HG02571 (cell line): ENCODE data around the gene PRRG3.
"Not testable (repeated sequence)": the region's sequence is repeated elsewhere in the genome, so short reads cannot be mapped to it uniquely, and the experiment has no call there.

Experiments used
- ATAC-seq: cut with Tn5 transposase; IDR thresholded peaks from one replicate; pipeline ENCODE4 v1.9.1; 2021; ENCODE audit warnings: mild to moderate bottlenecking, moderate library complexity; ENCODE audit not compliant: unreplicated experiment

The PRRG3 gene

GRCh38 chrX:151694661-151695582 lies at the start of gene PRRG3:
Gene PRRG3 (plus strand): TSS chrX:151695458. CDS start chrX:151698815, 3,357 bp downstream.
- no peak for ATAC-seq

GRCh38 chrX:151675121-151675746 lies 20.0 kb upstream of the PRRG3 start:
- no peak for ATAC-seq

- ATAC-seq: no peak
Measured at GRCh38 chrX:151676196-151676595, 19.1 kb upstream of the PRRG3 start.

GRCh38 chrX:151679798-151680402 lies 15.4 kb upstream of the PRRG3 start:
- no peak for ATAC-seq

- ATAC-seq: peak; percentile 83
Measured at GRCh38 chrX:151680805-151681204, 14.5 kb upstream of the PRRG3 start.

- ATAC-seq: no peak
Measured at GRCh38 chrX:151687635-151688034, 7.6 kb upstream of the PRRG3 start.

- ATAC-seq: no peak
Measured at GRCh38 chrX:151688695-151689094, 6.6 kb upstream of the PRRG3 start.

GRCh38 chrX:151692825-151693224 lies 2.4 kb upstream of the PRRG3 start:
- ATAC-seq: no peak

- ATAC-seq: no peak
Measured at GRCh38 chrX:151694121-151694520, 1.1 kb upstream of the PRRG3 start.

GRCh38 chrX:151695583-151696340 lies 504 bp downstream of the PRRG3 start:
- no peak for ATAC-seq

GRCh38 chrX:151697082-151697481 lies 1.8 kb downstream of the PRRG3 start:
- ATAC-seq: not testable (repeated sequence)

- ATAC-seq: no peak
Measured at GRCh38 chrX:151697522-151697921, 2.3 kb downstream of the PRRG3 start.

GRCh38 chrX:151698485-151698884 lies 3.2 kb downstream of the PRRG3 start:
- ATAC-seq: no peak

GRCh38 chrX:151699746-151700145 lies 4.5 kb downstream of the PRRG3 start:
- ATAC-seq: no peak

GRCh38 chrX:151700581-151700980 lies 5.3 kb downstream of the PRRG3 start:
- no peak for ATAC-seq

- ATAC-seq: no peak
Measured at GRCh38 chrX:151701071-151701470, 5.8 kb downstream of the PRRG3 start.

GRCh38 chrX:151701531-151701930 lies 6.3 kb downstream of the PRRG3 start:
- no peak for ATAC-seq

- no peak for ATAC-seq
Measured at GRCh38 chrX:151702026-151702714, 6.9 kb downstream of the PRRG3 start.

GRCh38 chrX:151702741-151703340 lies 7.6 kb downstream of the PRRG3 start:
- no peak for ATAC-seq

- no peak for ATAC-seq
Measured at GRCh38 chrX:151703487-151703886, 8.2 kb downstream of the PRRG3 start.
